Liver (tissue), 9 donors: ENCODE measurements around the gene SRGAP1. TPM values are rescaled to one million over a fixed set of nuclear protein-coding genes. Genes with fewer than 3 reads are reported as not detected.

Experiments
- DNase-seq: peaks from one replicate; pipeline ENCODE4 v3.0.0-alpha.2; 2017; ENCODE audit warnings: low spot score
- H3K27ac ChIP-seq, 2 donors: one replicate each; pipeline ENCODE4 v1.7.0; 2013; ENCODE audit warnings: inconsistent platforms in 2 of 2, low read length in 2 of 2, control low read depth in 1 of 2, low read depth in 1 of 2, mild to moderate bottlenecking in 1 of 2
- H3K27me3 ChIP-seq, 4 donors: one replicate each; pipeline versions ENCODE4 v1.6.1 to v1.7.0; 2013; ENCODE audit warnings: low read length in 3 of 4, inconsistent platforms in 1 of 4, mild to moderate bottlenecking in 1 of 4, moderate library complexity in 1 of 4; ENCODE audit not compliant: control insufficient read depth in 4 of 4, insufficient read depth in 4 of 4
- H3K36me3 ChIP-seq, 4 donors: one replicate each; pipeline versions ENCODE4 v1.6.1 to v1.7.0; 2013; ENCODE audit warnings: low read length in 3 of 4, mild to moderate bottlenecking in 3 of 4, low read depth in 1 of 4, moderate library complexity in 1 of 4; ENCODE audit not compliant: control insufficient read depth in 4 of 4, insufficient read depth in 3 of 4
- H3K4me1 ChIP-seq, 4 donors: one replicate each; pipeline versions ENCODE4 v1.6.1 to v1.7.0; 2013; ENCODE audit warnings: low read length in 3 of 4, mild to moderate bottlenecking in 3 of 4, moderate library complexity in 1 of 4; ENCODE audit not compliant: control insufficient read depth in 4 of 4, insufficient read depth in 4 of 4
- H3K4me3 ChIP-seq, 3 donors: one replicate each; pipeline versions ENCODE4 v1.6.1 to v1.7.0; 2013; ENCODE audit warnings: low read length in 3 of 3, control low read depth in 1 of 3, low read depth in 1 of 3, mild to moderate bottlenecking in 1 of 3
- H3K9ac ChIP-seq, 2 donors: one replicate each; pipeline ENCODE4 v1.7.0; 2013; ENCODE audit warnings: low read length in 2 of 2, mild to moderate bottlenecking in 2 of 2, moderate library complexity in 2 of 2, control low read depth in 1 of 2, low read depth in 1 of 2
- H3K9me3 ChIP-seq, 4 donors: one replicate each; pipeline versions ENCODE4 v1.6.1 to v1.7.0; 2013; ENCODE audit warnings: low read length in 3 of 4; ENCODE audit not compliant: control insufficient read depth in 4 of 4
- ATF3 ChIP-seq: IDR thresholded peaks from 2 replicates; pipeline ENCODE4 v1.6.1; 2016; ENCODE audit warnings: antibody characterized with exemption
- EGR1 ChIP-seq, 2 donors: IDR thresholded peaks; 2 replicates each; pipeline ENCODE4 v1.6.1; 2016 to 2018; ENCODE audit warnings: antibody characterized with exemption in 2 of 2, low read depth in 2 of 2
- FOXA1 ChIP-seq: IDR thresholded peaks from 2 replicates; pipeline ENCODE4 v1.6.1; 2016; ENCODE audit warnings: antibody characterized with exemption
- FOXA2 ChIP-seq: IDR thresholded peaks from 2 replicates; pipeline ENCODE4 v1.6.1; 2016; ENCODE audit warnings: antibody characterized with exemption
- GABPA ChIP-seq, 2 donors: IDR thresholded peaks in 1 of 2; conservative IDR thresholded peaks in 1 of 2; 2 replicates each; pipeline ENCODE4 v1.6.1; 2016; ENCODE audit warnings: antibody characterized with exemption in 2 of 2, mild to moderate bottlenecking in 1 of 2, moderate library complexity in 1 of 2
- HNF4G ChIP-seq: IDR thresholded peaks from 2 replicates; pipeline ENCODE4 v1.6.1; 2016; ENCODE audit warnings: antibody characterized with exemption
- JUND ChIP-seq, 2 donors: IDR thresholded peaks; 2 replicates each; pipeline ENCODE4 v1.6.1; 2016; ENCODE audit warnings: antibody characterized with exemption in 2 of 2
- MAX ChIP-seq: IDR thresholded peaks from 2 replicates; pipeline ENCODE4 v1.6.1; 2016; ENCODE audit warnings: antibody characterized with exemption
- NR2F2 ChIP-seq: IDR thresholded peaks from 2 replicates; pipeline ENCODE4 v1.6.1; 2016; ENCODE audit warnings: antibody characterized with exemption
- RAD21 ChIP-seq, 2 donors: IDR thresholded peaks; 2 replicates each; pipeline ENCODE4 v1.6.1; 2016; ENCODE audit warnings: antibody characterized with exemption in 2 of 2, mild to moderate bottlenecking in 2 of 2
- REST ChIP-seq: IDR thresholded peaks from 2 replicates; pipeline ENCODE4 v1.6.1; 2016; ENCODE audit warnings: antibody characterized with exemption, mild to moderate bottlenecking
- RXRA ChIP-seq, 2 donors: IDR thresholded peaks; 2 replicates each; pipeline ENCODE4 v1.6.1; 2017 to 2018; ENCODE audit warnings: antibody characterized with exemption in 2 of 2, mild to moderate bottlenecking in 1 of 2
- SP1 ChIP-seq: IDR thresholded peaks from 2 replicates; pipeline ENCODE4 v1.6.1; 2018; ENCODE audit warnings: antibody characterized with exemption, mild to moderate bottlenecking
- TAF1 ChIP-seq: conservative IDR thresholded peaks from 2 replicates; pipeline ENCODE4 v1.6.1; 2016; ENCODE audit warnings: antibody characterized with exemption, mild to moderate bottlenecking
- YY1 ChIP-seq: IDR thresholded peaks from 2 replicates; pipeline ENCODE4 v1.6.1; 2016; ENCODE audit warnings: antibody characterized with exemption, mild to moderate bottlenecking
- WGBS: extraction: QIAGEN DNeasy Blood & Tissue Kit; methylation state at CpG from one replicate; pipeline ENCODE4 v1.1.7; 2013; 5-methylcytosine and 5-hydroxymethylcytosine counted together
- polyA plus RNA-seq, 2 donors: library from polyadenylated mRNA; stranded (reverse) in 1 of 2; unstranded in 1 of 2; fragments of 200-250 nt in 1 of 2; fragments of >200 nt in 1 of 2; fragmentation: Nextera tagmentation in 1 of 2; extraction: Ambion mirVana in 1 of 2; gene quantifications; one replicate each; pipeline versions ENCODE4 v1.2.1 to v1.2.3, GENCODE V29; 2013 to 2015
- total RNA-seq, 2 donors: library from RNA; depleted of rRNA; stranded (reverse); fragments of >200 nt; gene quantifications; one replicate each; pipeline ENCODE4 v1.2.3, GENCODE V29; 2014
- TF ChIP-seq, protein P1 (sequence below): fragments of 150-350 bp; IDR thresholded peaks from 2 replicates; pipeline ENCODE4 v1.5.1; 2017; ENCODE audit warnings: improper control_type of control experiment, low read depth, low read length; ENCODE audit not compliant: missing input control
- TF ChIP-seq, protein P2 (sequence below): IDR thresholded peaks from 2 replicates; pipeline ENCODE4 v1.6.1; 2016; ENCODE audit warnings: antibody characterized with exemption
- donor health status: healthy.
- donor health status: healthy.
- donor health status: healthy.
- donor health status: healthy.
- donor health status: healthy.

The SRGAP1 gene
- total and polyA plus RNA-seq, 4 donors: 0.28 to 1.3 (median 0.85) TPM

GRCh38 chr12:63944586-63945228 lies 100.2 kb downstream of the SRGAP1 start:
- Histone ChIP-seq H3K27me3 (no peaks in the 10 kb centered on the region), H3K9ac (no peak overlapping the region), H3K4me1 (peaks cover 0 to 2% (median under 1%) of the 10 kb centered on the region in 4 donors), H3K36me3 (no peaks in the 10 kb centered on the region), H3K9me3 (no peaks in the 10 kb centered on the region), H3K4me3 (no peak overlapping the region), H3K27ac (no peak overlapping the region)
- TF ChIP-seq REST: no peak
- TF ChIP-seq GABPA (IDR thresholded peaks at IDR 0.05 in 1 of 2, conservative IDR thresholded peaks at IDR 0.05 in 1 of 2): peak in 1 of 2 donors; percentile 14
- TF ChIP-seq, protein P1, sequence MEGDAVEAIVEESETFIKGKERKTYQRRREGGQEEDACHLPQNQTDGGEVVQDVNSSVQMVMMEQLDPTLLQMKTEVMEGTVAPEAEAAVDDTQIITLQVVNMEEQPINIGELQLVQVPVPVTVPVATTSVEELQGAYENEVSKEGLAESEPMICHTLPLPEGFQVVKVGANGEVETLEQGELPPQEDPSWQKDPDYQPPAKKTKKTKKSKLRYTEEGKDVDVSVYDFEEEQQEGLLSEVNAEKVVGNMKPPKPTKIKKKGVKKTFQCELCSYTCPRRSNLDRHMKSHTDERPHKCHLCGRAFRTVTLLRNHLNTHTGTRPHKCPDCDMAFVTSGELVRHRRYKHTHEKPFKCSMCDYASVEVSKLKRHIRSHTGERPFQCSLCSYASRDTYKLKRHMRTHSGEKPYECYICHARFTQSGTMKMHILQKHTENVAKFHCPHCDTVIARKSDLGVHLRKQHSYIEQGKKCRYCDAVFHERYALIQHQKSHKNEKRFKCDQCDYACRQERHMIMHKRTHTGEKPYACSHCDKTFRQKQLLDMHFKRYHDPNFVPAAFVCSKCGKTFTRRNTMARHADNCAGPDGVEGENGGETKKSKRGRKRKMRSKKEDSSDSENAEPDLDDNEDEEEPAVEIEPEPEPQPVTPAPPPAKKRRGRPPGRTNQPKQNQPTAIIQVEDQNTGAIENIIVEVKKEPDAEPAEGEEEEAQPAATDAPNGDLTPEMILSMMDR: no peak
- TF ChIP-seq RAD21 (IDR thresholded peaks at IDR 0.05): peak in 1 of 2 donors; percentile 8
- TF ChIP-seq HNF4G: no peak
- no peak for TF ChIP-seq EGR1 (IDR thresholded peaks at IDR 0.05; ENCODE audit: low read depth in 2 of 2)
- TF ChIP-seq TAF1: no peak
- TF ChIP-seq FOXA2: no peak
- no peak for DNase-seq
- WGBS: 70% methylated on average over 5 of the region's 5 CpGs

- DNase-seq: no peak
- Histone ChIP-seq H3K4me1 (peaks cover 0 to 11% (median 6%) of the 10 kb centered on the region in 4 donors), H3K27me3 (no peaks in the 10 kb centered on the region), H3K4me3 (no peak overlapping the region), H3K27ac (no peak overlapping the region), H3K9ac (no peak overlapping the region), H3K9me3 (no peaks in the 10 kb centered on the region), H3K36me3 (no peaks in the 10 kb centered on the region)
- TF ChIP-seq NR2F2 (no peak), FOXA1 (no peak), EGR1 (IDR thresholded peaks at IDR 0.05; ENCODE audit: low read depth in 2 of 2) (no peak), HNF4G (no peak), GABPA (IDR thresholded peaks at IDR 0.05 in 1 of 2, conservative IDR thresholded peaks at IDR 0.05 in 1 of 2) (no peak), RAD21 (IDR thresholded peaks at IDR 0.05) (no peak), RXRA (IDR thresholded peaks at IDR 0.05) (no peak), FOXA2 (no peak), YY1 (no peak), ATF3 (no peak), SP1 (no peak), JUND (IDR thresholded peaks at IDR 0.05) (no peak), MAX (no peak), REST (no peak), TAF1 (no peak)
- TF ChIP-seq, protein P2, sequence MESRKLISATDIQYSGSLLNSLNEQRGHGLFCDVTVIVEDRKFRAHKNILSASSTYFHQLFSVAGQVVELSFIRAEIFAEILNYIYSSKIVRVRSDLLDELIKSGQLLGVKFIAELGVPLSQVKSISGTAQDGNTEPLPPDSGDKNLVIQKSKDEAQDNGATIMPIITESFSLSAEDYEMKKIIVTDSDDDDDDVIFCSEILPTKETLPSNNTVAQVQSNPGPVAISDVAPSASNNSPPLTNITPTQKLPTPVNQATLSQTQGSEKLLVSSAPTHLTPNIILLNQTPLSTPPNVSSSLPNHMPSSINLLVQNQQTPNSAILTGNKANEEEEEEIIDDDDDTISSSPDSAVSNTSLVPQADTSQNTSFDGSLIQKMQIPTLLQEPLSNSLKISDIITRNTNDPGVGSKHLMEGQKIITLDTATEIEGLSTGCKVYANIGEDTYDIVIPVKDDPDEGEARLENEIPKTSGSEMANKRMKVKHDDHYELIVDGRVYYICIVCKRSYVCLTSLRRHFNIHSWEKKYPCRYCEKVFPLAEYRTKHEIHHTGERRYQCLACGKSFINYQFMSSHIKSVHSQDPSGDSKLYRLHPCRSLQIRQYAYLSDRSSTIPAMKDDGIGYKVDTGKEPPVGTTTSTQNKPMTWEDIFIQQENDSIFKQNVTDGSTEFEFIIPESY: no peak
- TF ChIP-seq, protein P1: no peak
These were observed 101.3 kb downstream of the SRGAP1 start for GRCh38 chr12:63945777-63946176.
